ENCODE data around the gene PRKCE.

Gene PRKCE

DNA sequence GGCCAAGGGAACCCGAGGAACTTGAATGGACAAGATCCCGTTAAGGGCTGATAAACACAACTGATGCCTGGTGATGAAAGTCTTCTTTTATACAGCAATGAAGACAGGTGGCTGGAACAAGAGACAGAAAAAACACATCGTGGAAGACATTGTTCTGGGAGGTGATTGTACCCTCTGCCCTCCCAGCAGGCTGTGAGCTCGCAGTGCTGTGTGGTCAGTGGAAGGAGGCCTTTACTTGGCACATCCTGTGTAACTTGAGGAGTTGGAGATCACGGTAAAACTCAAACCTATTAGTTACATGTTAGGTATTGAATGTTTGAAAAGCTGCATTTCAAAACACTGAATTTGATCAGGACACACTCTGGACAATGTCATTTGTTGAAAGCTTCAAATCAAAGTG, 395.8 kb downstream of the PRKCE start:
- no peak overlapping the region for H3K27ac ChIP-seq (ENCODE audit: low read depth, low read length, severe bottlenecking)
- peaks cover 14% of the 10 kb centered on the region for H3K36me3 ChIP-seq (ENCODE audit: control insufficient read depth, insufficient read depth, low read length)
- 83 to 87% methylated on average over 4 to 5 of the region's 5 CpGs for WGBS, 2 experiments (ENCODE audit: insufficient coverage in 2 of 2)
- no peaks in the 10 kb centered on the region for H3K9me3 ChIP-seq (ENCODE audit: control insufficient read depth, low read length)
- no peaks in the 10 kb centered on the region for H3K4me1 ChIP-seq (ENCODE audit: control insufficient read depth, insufficient read depth, low read length, poor library complexity, severe bottlenecking)
- H3K4me3 ChIP-seq (ENCODE audit: extremely low read depth, insufficient read depth, low read length, poor library complexity, severe bottlenecking): no peak overlapping the region

DNA sequence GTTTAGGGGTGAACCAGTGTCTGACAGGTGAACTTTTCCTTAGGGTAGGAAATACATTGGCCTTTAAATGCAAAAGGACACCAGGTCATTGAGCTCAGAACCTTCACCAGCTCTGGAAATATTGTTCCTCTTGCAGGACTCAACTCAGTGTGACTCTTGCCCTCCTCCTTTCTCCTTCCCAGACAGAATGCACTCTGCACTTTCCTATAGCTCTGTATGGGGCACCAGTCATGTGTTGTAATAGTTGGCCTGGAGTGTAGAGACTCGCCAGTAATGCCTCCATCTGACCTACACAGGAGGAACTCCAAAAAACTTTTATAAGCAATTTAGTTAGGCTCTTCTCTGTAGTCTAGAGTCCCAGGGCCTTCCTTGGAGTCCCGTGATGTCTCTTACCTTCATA, 397.2 kb downstream of the PRKCE start:
- WGBS, 2 experiments (ENCODE audit: insufficient coverage in 2 of 2): 100% methylated on average over 1 of the region's 2 CpGs; no CpG with 5 or more reads in 1 of the 2 experiments
- no peaks in the 10 kb centered on the region for H3K4me1 ChIP-seq (ENCODE audit: control insufficient read depth, insufficient read depth, low read length, poor library complexity, severe bottlenecking)
- H3K4me3 ChIP-seq (ENCODE audit: extremely low read depth, insufficient read depth, low read length, poor library complexity, severe bottlenecking): no peak overlapping the region
- H3K36me3 ChIP-seq (ENCODE audit: control insufficient read depth, insufficient read depth, low read length): peaks cover 14% of the 10 kb centered on the region
- no peaks in the 10 kb centered on the region for H3K9me3 ChIP-seq (ENCODE audit: control insufficient read depth, low read length)
- H3K27ac ChIP-seq (ENCODE audit: low read depth, low read length, severe bottlenecking): no peak overlapping the region

DNA sequence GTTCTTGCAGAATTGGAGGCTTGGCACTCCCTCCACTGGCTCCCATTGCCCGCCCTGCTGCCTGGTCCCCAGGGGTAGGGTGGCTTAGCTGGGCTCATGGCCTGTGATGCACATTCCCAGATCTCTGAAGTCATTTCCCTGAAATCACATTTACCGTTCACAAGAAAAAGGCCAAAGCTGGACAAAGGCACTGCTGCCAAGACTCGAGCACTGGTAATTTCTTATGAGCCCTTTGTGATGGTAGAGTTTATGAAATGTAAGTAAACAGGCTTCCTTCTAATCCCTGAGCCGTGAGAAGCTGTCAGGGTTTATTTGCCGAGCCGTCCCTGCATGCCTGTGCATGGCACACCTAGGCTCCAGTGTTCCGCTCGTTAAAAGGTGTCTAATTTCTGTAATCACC, 398.6 kb downstream of the PRKCE start:
- no peaks in the 10 kb centered on the region for H3K4me1 ChIP-seq (ENCODE audit: control insufficient read depth, insufficient read depth, low read length, poor library complexity, severe bottlenecking)
- H3K9me3 ChIP-seq (ENCODE audit: control insufficient read depth, low read length): no peaks in the 10 kb centered on the region
- peaks cover 14% of the 10 kb centered on the region for H3K36me3 ChIP-seq (ENCODE audit: control insufficient read depth, insufficient read depth, low read length)
- 96 to 100% methylated on average over 2 to 8 of the region's 8 CpGs for WGBS, 2 experiments (ENCODE audit: insufficient coverage in 2 of 2)
- no peak overlapping the region for H3K27ac ChIP-seq (ENCODE audit: low read depth, low read length, severe bottlenecking)
- no peak overlapping the region for H3K4me3 ChIP-seq (ENCODE audit: extremely low read depth, insufficient read depth, low read length, poor library complexity, severe bottlenecking)

DNA sequence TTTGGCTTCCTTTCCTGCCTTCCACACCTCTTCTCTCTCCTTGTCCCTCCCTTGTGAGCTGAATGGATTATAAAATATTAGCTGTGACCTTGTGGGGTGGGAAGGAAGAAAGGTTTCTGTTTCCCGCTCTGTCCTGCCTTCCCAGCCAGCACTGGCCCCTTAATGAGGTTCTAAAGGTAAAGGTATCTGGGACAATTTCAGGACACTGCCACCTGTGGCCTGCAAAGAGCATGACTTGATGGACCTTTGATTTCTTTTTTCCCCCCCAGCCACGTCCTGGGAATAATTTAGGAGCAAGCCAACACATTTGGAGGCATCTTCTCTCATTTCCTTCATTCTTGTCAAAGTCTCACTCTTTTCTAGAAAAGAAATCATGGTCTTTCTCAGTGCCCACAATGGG, 399.0 kb downstream of the PRKCE start:
- H3K9me3 ChIP-seq (ENCODE audit: control insufficient read depth, low read length): no peaks in the 10 kb centered on the region
- no peaks in the 10 kb centered on the region for H3K4me1 ChIP-seq (ENCODE audit: control insufficient read depth, insufficient read depth, low read length, poor library complexity, severe bottlenecking)
- WGBS, 2 experiments (ENCODE audit: insufficient coverage in 2 of 2): 67 to 81% methylated on average over 1 to 2 of the region's 2 CpGs
- peaks cover 14% of the 10 kb centered on the region for H3K36me3 ChIP-seq (ENCODE audit: control insufficient read depth, insufficient read depth, low read length)
- no peak overlapping the region for H3K27ac ChIP-seq (ENCODE audit: low read depth, low read length, severe bottlenecking)
- H3K4me3 ChIP-seq (ENCODE audit: extremely low read depth, insufficient read depth, low read length, poor library complexity, severe bottlenecking): no peak overlapping the region

DNA sequence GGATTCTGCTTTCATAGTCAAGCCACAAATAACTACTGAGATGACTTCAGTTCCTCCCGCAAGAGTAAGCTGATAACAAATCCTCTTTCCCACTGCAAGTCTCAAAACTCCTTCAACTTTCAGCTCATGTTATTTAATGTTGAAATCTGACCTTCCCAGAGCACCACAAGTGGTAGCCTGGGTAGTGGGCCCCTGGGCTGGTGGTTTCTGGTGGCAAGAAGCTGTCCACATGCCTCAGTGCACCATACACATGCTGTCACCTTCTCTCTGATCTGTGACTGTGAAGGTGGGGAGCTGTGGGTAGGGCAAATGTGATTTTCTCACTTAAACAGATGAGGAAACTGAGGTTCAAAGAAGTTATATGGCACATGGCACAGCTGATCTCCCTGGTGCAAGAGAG, 399.6 kb downstream of the PRKCE start:
- WGBS, 2 experiments (ENCODE audit: insufficient coverage in 2 of 2): 100% methylated on average over 1 of the region's 1 CpG
- Histone ChIP-seq H3K36me3 (ENCODE audit: control insufficient read depth, insufficient read depth, low read length) (peaks cover 10% of the 10 kb centered on the region), H3K4me3 (ENCODE audit: extremely low read depth, insufficient read depth, low read length, poor library complexity, severe bottlenecking) (no peak overlapping the region)

DNA sequence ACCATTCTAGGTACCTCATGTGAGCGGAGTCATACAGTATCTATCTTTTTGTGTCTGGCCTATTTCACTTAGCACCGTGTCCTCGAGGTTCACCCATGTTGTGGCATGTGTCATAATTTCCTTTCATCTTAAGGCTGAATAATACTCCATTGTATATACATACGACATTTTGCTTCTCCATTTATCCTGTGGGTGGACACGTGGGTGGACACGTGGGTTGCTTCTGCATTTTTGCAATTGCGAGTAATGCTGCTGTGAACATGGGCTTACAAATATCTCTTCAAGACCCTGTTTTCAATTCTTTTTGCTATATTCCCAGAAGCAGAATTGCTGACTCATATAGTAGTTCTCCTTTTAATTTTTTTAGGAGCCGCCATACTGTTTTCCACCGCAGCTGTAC, 402.1 kb downstream of the PRKCE start:
- H3K4me3 ChIP-seq (ENCODE audit: extremely low read depth, insufficient read depth, low read length, poor library complexity, severe bottlenecking): no peak overlapping the region
- H3K9me3 ChIP-seq (ENCODE audit: control insufficient read depth, low read length): no peaks in the 10 kb centered on the region
- WGBS, 2 experiments (ENCODE audit: insufficient coverage in 2 of 2): 92 to 94% methylated on average over 7 to 9 of the region's 9 CpGs
- H3K4me1 ChIP-seq (ENCODE audit: control insufficient read depth, insufficient read depth, low read length, poor library complexity, severe bottlenecking): no peaks in the 10 kb centered on the region
- H3K27ac ChIP-seq (ENCODE audit: low read depth, low read length, severe bottlenecking): no peak overlapping the region
- H3K36me3 ChIP-seq (ENCODE audit: control insufficient read depth, insufficient read depth, low read length): peaks cover 6% of the 10 kb centered on the region

More for the DNA sequence above, 399.6 kb downstream of the PRKCE start:
- Histone ChIP-seq H3K9me3 (ENCODE audit: control insufficient read depth, low read length) (no peaks in the 10 kb centered on the region), H3K4me1 (ENCODE audit: control insufficient read depth, insufficient read depth, low read length, poor library complexity, severe bottlenecking) (no peaks in the 10 kb centered on the region), H3K27ac (ENCODE audit: low read depth, low read length, severe bottlenecking) (no peak overlapping the region)

DNA sequence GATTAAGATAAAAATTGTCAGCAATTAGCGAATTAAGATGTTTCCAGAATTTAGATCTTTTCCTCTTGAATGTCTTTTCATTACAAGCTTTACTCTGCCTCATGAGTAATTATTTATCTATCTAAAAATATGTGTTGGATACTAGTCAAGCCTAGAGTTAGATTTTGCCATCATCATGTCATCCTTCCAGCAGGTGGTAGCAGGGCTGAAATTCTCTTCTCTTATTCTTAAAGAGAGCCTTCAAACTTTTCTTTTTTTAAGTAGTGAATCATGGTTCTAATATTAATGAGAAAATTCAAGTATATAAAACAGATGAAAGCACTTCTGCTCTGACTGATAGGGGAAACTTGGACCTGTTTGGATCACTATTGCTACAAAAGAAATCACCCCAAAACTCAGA, 405.1 kb downstream of the PRKCE start:
- Histone ChIP-seq H3K9me3 (ENCODE audit: control insufficient read depth, low read length) (no peaks in the 10 kb centered on the region), H3K36me3 (ENCODE audit: control insufficient read depth, insufficient read depth, low read length) (peaks cover 5% of the 10 kb centered on the region), H3K4me1 (ENCODE audit: control insufficient read depth, insufficient read depth, low read length, poor library complexity, severe bottlenecking) (no peaks in the 10 kb centered on the region), H3K27ac (ENCODE audit: low read depth, low read length, severe bottlenecking) (no peak overlapping the region), H3K4me3 (ENCODE audit: extremely low read depth, insufficient read depth, low read length, poor library complexity, severe bottlenecking) (no peak overlapping the region)
- no CpG with 5 or more reads among the region's 1 CpG for WGBS, 2 experiments (ENCODE audit: insufficient coverage in 2 of 2)

DNA sequence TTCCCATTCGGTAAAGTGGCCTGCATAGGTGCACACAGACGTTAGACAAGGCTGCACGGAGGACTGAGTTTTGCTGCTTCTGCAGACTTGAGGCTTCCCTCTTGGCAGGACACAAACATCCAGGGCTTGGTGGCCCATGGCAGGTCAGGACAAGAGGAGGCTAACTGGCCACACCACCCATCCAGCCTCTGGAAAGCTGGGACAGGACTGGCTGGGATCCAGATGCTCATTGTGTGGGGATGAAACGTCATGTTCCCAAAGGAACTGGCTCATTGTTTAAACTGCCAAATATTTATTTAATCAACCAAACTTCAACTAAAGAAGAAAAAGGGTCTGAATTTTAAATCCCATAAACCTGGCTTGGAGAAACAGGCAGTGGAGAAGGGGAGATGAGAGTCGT, 406.7 kb downstream of the PRKCE start:
- H3K4me1 ChIP-seq (ENCODE audit: control insufficient read depth, insufficient read depth, low read length, poor library complexity, severe bottlenecking): peaks cover 1% of the 10 kb centered on the region
- 88 to 93% methylated on average over 3 to 4 of the region's 5 CpGs for WGBS, 2 experiments (ENCODE audit: insufficient coverage in 2 of 2)

DNA sequence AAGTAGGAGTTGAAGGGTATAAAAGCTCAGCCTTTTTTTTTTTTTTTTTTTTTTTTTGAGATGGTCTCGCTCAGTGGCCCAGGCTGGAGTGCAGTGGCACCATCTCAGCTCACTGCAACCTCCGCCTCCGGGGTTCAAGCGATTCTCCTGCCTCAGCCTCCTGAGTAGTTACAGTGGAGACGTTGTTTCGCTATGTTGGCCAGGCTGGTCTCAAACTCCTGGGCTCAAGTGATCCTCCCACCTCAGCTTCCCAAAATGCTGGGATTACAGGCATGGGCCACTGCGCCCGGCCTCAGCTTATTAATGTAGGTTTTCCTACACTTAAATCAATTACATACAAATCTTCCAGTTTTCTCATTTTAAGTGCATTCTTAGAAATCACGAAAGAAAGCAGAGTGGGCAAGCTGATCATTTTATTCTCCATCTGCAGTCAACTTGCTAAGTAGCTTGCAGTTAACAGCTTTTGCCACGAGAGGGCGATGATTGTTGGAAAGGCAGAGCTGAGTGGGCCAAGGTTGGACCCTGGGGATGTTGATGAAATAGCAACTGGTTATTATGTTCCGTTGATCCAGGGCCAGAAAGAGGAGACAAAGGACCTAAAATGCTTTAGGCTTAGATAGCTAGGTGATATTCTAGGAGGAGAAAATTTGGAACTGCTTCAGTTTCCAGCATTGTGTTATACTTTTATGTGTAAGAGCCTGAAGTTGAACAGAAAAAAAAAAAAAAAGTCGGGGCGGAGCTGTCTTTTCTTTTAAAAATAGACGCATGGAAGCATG, 411.4 kb downstream of the PRKCE start:
- WGBS, 2 experiments (ENCODE audit: insufficient coverage in 2 of 2): 52 to 58% methylated on average over 11 to 15 of the region's 15 CpGs
- no peaks in the 10 kb centered on the region for H3K9me3 ChIP-seq (ENCODE audit: control insufficient read depth, low read length)
- no peak overlapping the region for H3K4me3 ChIP-seq (ENCODE audit: extremely low read depth, insufficient read depth, low read length, poor library complexity, severe bottlenecking)
- peaks cover 38% of the 10 kb centered on the region for H3K4me1 ChIP-seq (ENCODE audit: control insufficient read depth, insufficient read depth, low read length, poor library complexity, severe bottlenecking)
- no peaks in the 10 kb centered on the region for H3K36me3 ChIP-seq (ENCODE audit: control insufficient read depth, insufficient read depth, low read length)
- no peak overlapping the region for H3K27ac ChIP-seq (ENCODE audit: low read depth, low read length, severe bottlenecking)

More for the DNA sequence above, 406.7 kb downstream of the PRKCE start:
- no peak overlapping the region for H3K27ac ChIP-seq (ENCODE audit: low read depth, low read length, severe bottlenecking)
- H3K36me3 ChIP-seq (ENCODE audit: control insufficient read depth, insufficient read depth, low read length): no peaks in the 10 kb centered on the region
- H3K9me3 ChIP-seq (ENCODE audit: control insufficient read depth, low read length): no peaks in the 10 kb centered on the region
- H3K4me3 ChIP-seq (ENCODE audit: extremely low read depth, insufficient read depth, low read length, poor library complexity, severe bottlenecking): no peak overlapping the region

DNA sequence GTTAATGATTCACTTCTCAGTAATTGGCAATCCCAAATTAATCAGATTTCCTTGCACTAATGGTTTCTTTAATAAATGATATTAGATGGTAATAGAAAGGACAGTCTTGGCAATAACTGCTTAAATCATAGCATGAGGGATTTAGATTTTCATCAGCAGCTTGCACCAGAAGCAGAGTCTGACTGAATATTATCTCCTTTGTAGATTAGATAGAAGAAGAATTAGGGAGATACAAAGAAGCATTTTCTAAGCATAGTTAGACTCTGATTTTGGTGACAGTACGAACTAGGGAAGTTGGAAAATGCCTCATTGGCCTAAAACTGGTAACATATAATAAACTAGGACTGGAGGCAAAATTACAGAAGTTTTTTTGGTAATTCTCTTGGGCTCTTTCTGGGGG, 412.9 kb downstream of the PRKCE start:
- Histone ChIP-seq H3K4me3 (ENCODE audit: extremely low read depth, insufficient read depth, low read length, poor library complexity, severe bottlenecking) (no peak overlapping the region), H3K4me1 (ENCODE audit: control insufficient read depth, insufficient read depth, low read length, poor library complexity, severe bottlenecking) (peaks cover 47% of the 10 kb centered on the region), H3K9me3 (ENCODE audit: control insufficient read depth, low read length) (no peaks in the 10 kb centered on the region), H3K27ac (ENCODE audit: low read depth, low read length, severe bottlenecking) (no peak overlapping the region), H3K36me3 (ENCODE audit: control insufficient read depth, insufficient read depth, low read length) (no peaks in the 10 kb centered on the region)
- 80% methylated on average over 1 of the region's 1 CpG; no CpG with 5 or more reads in 1 of the 2 experiments for WGBS, 2 experiments (ENCODE audit: insufficient coverage in 2 of 2)

DNA sequence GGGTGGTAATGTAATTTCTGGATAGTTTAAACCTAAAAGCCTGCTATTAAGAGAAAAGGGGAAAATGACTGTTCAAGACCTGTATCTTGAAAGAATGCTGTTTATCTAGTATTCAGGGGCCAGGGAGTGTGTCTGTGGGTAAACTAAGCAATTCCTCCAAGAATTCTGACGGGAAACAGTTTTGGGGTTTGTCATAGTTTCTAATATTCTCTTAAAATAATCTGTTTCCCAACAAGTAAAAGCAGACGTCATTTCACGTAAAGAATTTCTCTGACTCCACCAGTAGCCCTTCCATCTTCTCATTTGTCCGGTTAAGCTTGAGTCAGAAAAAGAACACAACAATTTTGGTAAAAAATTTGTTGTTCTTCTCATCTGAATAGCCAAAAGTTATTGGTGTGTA, 413.7 kb downstream of the PRKCE start:
- H3K9me3 ChIP-seq (ENCODE audit: control insufficient read depth, low read length): no peaks in the 10 kb centered on the region
- WGBS, 2 experiments (ENCODE audit: insufficient coverage in 2 of 2): 92 to 100% methylated on average over 1 to 2 of the region's 4 CpGs
- H3K27ac ChIP-seq (ENCODE audit: low read depth, low read length, severe bottlenecking): no peak overlapping the region
- no peak overlapping the region for H3K4me3 ChIP-seq (ENCODE audit: extremely low read depth, insufficient read depth, low read length, poor library complexity, severe bottlenecking)
- H3K36me3 ChIP-seq (ENCODE audit: control insufficient read depth, insufficient read depth, low read length): no peaks in the 10 kb centered on the region
- H3K4me1 ChIP-seq (ENCODE audit: control insufficient read depth, insufficient read depth, low read length, poor library complexity, severe bottlenecking): peaks cover 47% of the 10 kb centered on the region
